HG03045 (cell line): ENCODE data around the gene TBX2.

ENCODE experiments used
- ATAC-seq: cut with Tn5 transposase; IDR thresholded peaks from one replicate; pipeline ENCODE4 v1.9.1; 2021; ENCODE audit warnings: mild to moderate bottlenecking, moderate library complexity; ENCODE audit not compliant: unreplicated experiment

Gene TBX2

DNA sequence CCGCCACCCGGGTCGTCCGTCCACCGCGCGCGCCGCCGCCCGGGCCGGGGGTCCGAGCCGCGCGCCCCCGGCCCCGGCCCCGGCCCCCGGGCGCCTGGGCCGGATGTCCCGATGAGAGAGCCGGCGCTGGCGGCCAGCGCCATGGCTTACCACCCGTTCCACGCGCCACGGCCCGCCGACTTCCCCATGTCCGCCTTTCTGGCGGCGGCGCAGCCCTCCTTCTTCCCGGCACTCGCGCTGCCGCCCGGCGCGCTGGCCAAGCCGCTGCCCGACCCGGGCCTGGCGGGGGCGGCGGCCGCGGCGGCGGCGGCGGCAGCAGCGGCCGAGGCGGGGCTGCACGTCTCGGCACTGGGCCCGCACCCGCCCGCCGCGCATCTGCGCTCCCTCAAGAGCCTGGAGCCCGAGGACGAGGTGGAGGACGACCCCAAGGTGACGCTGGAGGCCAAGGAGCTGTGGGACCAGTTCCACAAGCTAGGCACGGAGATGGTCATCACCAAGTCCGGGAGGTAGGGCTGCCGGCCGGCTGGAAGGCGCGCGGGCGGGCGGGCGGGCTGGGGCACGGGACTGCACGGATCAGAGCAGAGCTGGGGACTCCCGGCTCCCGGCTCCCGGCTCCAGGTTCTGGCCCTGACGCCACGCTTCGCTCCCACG, 548 bp downstream of the TBX2 start:
- no peak for ATAC-seq

DNA sequence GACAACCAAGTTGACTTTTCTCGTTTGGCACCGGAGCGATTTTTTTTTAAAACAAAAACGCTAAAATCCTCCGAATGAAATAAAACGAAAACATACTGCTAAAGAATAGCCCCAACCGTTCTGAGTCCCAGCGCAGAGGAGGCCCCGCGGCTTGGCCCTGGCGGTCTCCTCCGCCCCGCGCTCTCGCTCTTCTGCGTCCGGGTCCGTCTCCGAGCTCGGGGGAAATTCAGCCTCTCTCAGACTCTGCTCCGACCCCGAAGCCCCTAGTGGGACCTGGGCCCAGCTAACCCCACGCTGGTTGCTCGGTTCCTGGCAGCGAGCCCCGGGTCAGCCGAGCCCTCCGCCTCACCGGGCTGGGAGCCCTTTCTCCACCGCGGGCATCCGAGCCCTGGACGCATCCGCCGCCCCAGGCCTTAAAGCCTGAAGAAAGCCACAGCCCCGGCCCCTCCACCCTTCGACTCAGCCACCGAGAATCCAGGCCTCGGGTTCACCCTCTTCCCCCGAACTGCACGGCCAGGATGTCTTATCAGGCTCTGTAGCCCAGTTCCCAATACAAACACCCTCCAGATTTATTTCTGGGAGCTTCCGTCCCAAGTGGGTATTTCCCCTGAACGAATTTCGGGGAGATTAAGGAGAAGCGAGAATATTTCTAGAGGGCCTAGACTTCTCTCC, 1.2 kb downstream of the TBX2 start:
- no peak for ATAC-seq

DNA sequence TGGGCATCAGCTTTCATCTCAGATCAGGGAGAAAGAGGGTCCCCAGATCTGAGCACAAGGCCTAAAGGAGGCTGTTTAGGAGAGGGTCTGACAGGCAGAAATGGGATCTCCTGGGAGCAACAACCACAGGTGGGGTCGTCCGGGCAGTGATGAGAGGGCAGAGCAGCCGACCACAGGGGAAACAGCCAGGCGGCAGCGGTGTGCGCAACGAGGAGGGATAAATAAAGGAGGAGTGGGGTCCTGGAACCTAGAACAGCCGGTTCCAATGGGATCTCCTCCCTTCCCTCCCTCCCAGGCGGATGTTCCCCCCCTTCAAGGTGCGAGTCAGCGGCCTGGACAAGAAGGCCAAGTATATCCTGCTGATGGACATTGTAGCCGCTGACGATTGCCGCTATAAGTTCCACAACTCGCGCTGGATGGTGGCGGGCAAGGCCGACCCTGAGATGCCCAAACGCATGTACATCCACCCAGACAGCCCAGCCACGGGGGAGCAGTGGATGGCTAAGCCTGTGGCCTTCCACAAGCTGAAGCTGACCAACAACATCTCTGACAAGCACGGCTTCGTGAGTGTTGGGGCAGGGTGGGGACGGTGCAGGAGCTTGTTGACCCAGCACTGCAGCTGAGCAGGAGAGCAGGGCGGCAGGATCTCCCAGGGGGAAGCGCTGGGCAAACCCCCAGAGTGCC, 1.9 kb downstream of the TBX2 start:
- ATAC-seq, result no peak

DNA sequence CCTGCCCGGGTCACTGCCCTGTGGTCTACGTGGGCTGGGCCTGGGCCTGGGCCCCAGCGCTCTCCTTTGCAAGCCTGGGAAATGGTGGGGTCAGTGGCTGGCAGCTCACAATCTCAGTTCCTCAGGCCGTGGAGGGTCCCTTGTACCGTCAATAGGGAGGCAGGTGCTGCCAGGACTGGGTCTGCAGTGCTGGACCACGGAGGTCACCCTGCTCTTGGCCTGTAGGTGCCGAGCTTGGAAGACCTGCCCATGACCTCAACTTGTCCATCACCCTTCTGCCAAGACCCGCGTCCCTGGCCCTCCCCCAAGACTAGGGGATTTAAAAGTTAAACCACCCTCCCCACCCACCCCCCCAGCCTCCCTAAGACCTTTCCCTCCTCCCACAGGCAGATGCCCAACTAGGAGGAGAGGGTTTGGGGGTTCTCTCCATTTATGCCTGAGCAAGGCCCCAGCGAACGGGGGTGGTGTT, 2.5 kb downstream of the TBX2 start:
- no peak for ATAC-seq

DNA sequence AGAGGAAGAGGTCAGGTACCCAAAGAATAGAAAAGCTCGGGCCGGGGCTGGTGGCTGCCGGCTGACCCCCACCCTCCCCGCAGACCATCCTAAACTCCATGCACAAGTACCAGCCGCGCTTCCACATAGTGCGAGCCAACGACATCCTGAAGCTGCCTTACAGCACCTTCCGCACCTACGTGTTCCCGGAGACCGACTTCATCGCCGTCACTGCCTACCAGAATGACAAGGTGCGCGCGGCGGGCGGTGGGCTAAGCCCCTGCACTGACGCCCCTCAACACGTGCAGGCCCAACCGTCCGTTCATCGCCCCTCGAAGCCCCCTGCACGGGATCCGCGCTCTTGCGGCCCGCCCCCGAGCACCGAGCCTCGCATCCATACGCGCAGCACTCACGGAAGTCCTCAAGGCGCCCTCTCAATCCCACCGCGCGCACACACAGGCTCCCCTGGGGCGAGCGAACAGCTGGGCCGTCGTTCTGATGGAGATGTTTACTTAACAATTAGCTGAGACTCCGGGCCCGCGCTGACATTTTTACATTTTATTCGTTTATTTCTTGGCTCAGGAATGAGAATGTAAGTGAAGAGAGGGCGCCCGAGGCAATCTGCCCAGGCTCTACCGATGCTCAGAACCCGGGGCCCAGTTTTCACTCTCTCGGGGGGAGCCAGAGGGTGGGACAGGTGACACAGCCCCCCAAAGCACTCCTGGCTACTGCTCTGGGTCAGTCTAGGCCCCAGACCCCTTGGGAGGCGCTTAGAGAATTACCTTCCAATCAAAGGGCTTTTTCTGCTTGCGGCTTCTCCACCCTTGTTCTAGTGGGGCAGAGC, 3.5 kb downstream of the TBX2 start:
- no peak for ATAC-seq

DNA sequence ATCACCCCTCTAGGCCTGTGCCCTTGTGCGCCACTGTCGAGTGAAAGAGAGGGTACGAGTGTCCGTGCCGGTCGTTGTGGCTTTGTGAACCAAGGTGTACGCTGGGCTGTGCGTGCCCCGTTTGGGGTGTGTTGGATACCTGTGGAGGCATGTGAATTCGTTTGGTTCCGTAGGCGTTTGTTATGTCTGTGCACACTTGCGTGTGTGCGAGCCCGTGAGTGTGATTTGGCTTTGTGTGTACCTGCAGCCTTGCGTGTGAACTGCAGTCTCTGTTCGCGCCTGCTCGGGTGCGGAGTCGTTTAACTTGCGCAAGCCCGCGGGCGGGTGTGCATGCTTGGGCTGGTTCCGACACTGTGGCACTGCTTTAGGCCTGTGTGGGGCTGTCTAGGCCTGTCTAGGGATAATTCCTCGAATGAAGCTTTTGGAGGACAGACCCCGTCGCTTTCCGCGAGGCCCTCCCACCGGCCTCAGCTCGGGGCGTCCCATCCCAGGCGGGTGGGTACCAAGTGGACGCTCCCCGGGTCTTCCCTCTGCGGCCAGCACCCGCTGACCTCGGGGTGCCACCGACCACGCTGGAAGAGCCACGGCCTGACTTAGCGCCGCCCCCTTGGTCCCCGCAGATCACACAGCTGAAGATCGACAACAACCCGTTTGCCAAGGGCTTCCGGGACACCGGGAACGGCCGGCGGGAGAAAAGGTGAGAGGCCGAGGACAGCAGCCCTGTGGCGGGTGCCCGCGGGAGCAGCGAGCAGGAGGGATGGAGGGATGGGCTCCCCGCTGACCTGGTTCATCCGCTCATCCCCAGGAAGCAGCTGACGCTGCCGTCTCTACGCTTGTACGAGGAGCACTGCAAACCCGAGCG, 4.4 kb downstream of the TBX2 start:
- ATAC-seq, result no peak

DNA sequence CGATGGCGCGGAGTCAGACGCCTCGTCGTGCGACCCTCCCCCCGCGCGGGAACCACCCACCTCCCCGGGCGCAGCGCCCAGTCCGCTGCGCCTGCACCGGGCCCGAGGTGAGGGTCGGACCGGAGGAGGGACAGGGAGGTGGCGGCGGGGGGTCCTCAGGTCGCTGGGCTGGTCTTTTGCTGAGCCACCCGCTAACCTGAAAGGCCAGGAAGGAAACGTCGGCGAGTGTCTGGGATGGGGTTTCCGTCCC, 4.9 kb downstream of the TBX2 start:
- no peak for ATAC-seq

DNA sequence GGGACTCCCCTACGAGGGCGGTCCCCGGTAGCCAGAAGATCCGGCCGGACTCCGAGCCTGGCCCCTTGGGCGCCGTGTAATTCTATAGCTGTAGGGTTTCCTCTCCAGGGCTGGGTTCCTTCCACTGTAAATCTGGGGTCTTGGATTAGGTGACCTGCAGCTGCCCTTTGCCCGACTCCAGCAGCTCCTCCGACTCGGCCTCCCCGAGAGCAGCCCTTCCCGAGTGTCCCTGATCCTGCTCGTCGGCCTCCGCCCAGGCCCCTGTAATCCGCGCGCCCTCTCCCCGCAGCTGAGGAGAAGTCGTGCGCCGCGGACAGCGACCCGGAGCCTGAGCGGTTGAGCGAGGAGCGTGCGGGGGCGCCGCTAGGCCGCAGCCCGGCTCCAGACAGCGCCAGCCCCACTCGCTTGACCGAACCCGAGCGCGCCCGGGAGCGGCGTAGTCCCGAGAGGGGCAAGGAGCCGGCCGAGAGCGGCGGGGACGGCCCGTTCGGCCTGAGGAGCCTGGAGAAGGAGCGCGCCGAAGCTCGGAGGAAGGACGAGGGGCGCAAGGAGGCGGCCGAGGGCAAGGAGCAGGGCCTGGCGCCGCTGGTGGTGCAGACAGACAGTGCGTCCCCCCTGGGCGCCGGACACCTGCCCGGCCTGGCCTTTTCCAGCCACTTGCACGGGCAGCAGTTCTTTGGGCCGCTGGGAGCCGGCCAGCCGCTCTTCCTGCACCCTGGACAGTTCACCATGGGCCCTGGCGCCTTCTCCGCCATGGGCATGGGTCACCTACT, 5.5 kb downstream of the TBX2 start:
- no peak for ATAC-seq

DNA sequence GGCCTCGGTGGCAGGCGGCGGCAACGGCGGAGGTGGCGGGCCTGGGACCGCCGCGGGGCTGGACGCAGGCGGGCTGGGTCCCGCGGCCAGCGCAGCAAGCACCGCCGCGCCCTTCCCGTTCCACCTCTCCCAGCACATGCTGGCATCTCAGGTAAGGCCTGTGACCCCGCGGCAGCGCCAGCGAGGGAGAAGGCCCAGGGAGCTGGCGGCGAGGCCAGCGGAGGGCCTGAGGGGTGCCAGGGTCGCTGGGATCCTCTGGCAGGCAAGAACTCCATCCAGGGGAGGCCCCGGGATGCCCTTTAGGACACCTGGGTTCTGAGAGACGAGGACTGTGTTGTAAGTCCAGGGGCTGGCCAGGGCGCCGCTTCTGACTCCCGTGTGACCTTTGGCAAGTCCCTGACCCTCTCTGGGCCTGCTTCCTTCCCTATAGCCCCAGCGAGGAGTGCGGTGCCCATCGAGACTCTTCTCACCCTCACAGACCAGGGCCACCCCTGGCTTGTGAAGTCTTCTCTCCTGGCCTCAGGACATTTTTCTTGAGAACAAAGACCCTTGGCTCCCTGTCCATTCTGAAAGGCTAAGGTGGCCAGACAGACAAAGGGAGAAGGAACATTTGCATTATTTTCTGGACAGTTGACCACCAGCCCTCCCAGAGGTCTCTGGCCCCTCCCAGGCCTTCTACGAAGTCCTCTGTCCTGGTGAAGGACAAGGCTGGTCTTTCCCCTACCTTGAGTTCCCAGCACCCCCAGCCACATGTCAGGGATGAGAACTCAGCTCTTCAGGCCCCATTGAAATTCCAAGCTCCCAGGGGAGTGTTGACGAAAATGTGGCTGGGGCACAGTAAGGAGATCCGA, 6.3 kb downstream of the TBX2 start:
- no peak for ATAC-seq

DNA sequence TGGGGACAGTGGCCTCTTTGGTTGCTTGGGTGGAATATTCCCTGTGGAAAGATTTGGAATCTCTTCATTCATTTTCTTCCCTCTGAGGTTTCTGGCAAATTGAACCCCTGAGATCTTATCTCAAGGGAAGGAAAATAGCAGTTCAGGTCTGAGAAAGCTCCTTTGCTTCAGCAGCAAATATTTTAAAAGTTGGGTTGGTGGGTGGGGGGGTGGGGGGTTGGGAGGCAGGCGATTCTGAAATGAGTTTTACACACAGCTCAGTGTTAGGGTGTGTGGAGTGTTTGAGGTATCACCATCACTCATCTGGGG, 6.8 kb downstream of the TBX2 start:
- no peak for ATAC-seq

DNA sequence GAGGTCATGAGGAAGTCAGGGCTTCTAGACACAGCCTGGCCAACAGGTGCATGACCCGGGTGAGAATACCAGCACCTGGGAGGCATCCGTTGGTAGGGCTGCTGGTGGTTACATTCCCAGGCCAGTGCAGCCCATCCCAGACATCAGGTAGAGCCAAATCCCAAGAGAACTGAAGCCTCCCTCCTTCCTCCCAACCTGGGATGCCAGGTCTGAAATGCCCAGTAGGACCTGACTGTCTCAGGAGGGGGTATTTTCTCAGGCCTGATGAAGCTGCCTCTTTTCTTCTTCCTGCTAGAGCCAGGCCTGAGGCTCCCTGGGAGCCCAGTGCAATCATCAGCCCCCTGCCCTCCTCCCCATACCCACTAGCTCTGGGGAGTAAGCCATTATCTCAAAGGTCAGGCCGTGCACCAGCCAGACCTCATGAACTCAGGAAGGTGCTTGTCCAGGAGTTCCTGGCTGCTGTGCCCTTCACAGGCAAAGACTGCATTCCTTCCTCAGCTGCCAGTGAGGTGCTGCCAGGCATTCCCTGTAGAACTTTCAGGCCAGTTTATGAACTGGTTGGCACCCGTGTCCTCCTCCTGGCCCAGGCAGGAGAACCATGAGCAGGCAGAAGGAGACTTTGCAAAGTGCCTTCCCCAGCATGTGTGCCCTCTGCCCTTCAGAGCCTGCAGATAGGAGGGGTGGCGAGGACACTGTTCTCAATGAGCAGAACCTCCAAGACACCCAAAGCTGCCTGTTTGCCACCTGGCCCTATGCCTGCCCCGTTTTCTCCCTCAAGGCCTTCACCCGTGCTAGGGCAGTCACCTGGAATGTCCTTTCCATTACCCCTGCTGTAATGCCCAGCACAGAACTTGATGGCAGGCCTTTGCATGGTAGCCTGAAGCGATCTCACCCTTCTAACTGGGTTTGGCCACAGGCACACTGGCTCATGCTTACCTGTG, 7.6 kb downstream of the TBX2 start:
- no peak for ATAC-seq

DNA sequence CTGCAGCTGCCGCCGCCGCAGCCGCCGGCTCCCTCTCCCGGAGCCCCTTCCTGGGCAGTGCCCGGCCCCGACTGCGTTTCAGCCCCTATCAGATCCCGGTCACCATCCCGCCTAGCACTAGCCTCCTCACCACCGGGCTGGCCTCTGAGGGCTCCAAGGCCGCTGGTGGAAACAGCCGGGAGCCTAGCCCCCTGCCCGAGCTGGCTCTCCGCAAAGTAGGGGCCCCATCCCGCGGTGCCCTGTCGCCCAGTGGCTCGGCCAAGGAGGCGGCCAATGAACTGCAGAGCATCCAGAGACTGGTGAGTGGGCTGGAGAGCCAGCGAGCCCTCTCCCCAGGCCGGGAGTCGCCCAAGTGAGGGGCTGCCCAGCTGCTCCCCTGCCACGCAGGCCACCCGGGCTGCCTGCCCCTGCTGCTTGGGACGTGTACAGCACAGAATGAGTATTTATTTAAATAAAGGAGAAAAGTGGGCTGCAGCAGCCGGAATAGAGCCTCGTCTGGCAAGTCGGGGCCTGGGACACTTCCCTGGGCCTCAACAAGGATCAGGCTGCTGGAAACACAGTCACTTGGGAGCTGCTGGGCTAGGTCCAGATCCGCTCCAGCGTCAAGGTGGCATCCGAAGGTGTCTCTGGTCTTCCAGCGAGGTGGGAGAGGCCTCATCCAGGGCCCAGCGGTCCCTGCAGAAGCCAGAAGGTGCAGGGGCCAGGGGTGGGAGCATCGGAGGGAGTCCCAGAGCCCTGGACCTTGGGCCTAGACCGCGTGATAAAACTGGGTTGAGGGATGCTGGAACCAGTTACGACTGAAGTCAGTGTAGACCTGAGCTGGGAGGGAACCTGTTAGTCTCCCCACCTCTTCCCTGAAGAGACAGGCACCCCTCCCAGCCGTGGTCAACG, 8.8 kb downstream of the TBX2 start:
- no peak for ATAC-seq

DNA sequence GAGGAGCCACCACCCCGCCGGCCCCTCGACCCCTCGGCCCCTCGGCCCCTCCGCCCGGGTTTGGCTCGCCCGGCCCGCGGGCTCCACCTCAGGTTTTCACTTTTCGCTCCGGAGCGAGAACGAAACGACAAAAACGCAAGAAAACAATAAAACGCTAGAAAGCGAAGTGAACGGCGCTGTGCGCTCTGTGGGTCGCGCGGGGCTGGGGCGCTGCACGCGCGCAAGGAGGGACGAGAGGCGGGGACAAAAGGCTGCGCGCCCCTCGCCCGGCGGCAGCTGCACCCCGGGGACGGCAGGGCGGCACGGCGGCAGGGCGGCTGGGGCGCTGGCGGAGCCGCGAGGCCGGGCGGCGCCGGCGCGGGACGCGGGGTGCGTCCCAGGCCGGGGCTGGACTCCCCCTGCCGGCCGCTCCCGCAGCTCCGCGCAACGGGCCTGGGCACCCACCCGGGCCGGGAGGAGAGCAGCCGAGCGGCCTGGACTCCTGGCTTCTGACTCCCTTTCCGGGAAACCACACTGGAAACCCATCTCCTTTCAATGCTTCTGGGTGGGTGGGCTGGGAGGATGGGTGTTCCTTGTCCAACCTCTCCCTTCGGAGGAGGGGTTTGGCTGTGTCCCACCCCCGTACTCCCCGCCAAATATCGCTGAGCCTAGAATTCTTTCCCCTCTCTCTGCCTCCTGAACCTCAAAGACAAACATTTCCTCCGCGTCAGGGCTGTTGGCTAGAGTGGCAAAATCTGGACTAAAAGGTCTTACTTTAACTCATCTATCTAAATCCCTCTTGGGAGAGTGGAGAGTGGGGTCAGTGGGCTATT, 9.9 kb downstream of the TBX2 start:
- ATAC-seq, result no peak

DNA sequence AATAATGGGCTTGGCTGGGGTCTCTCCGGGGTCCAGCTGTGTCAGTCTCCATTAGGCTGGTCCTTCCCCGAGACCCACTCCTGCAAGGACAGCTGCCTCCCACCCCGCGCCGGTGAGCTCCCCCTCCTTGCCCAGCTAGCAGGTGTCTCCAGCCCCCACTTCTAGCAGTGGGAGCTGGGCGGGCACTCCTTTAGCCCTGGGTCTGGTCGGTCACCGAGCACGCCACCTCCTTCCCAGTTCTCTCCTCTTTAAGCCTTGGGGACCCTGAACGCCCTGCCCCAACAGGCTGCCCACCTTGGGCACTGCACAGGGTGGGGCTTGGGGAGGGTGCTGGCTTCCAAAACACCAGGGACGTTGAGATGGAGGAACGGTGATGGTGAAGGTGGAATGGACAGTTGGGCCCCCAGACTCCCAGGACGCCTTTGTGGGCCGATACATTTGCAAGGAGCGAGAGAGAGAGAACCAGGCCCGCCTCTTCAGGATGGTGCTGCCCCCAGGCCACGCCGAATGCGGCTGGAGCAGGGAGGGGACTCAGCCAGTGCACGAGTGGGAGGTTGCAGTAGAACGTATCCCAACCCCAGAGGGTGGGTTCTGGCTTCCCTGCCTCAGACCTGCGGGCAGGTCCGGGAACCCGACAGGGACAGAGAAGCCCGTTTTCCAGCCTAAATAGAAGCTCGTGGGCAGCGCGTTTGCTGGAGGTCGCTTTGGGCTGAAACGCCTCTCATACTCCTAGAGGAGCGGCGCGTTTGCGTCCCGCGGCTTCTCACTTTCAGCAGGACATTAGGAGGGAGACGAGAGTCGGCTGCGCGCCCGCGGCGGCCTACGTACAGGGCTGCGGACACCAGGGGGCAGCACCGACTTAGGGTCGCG, 10.7 kb downstream of the TBX2 start:
- ATAC-seq, result no peak

DNA sequence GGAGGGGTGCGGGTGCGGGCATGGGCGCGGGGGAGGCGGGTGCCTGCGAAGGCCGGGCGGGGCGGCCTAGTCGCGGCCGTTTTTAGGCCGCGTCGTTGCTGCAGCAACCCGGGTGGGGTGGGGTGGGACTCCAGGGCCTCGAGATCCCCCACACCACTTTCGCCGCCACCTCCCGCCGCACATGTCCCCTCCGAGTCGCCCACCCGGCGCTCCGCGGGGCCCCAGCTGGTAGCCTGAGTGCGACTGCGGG, 11.3 kb downstream of the TBX2 start:
- ATAC-seq, result no peak
